ENCODE results near the gene LONP1.

Gene LONP1

DNA sequence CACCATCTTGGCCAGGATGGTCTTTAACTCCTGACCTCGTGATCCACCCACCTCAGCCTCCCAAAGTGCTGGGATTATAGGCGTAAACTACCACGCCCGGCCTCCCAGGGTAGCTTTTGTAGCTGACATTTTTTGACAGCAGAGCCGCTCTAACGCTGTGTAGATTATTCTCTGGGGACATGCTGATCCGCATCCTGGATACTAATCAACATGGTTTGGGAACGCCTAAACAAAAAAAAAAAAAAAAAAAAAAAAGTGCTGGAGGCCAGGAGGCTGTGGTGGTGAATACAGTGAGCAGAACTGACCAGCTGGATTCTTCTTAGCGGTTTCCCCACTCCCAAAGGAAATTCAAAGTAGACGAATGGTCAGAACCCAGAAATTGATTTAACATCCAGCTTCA, 5.1 kb downstream of the LONP1 start:
- no peak overlapping the region for H3K4me2 ChIP-seq
- no peak overlapping the region for H2AFZ ChIP-seq (ENCODE audit: low read depth)
- peaks cover 8% of the 10 kb centered on the region; the same call in 1 of the 2 replicates for H3K36me3 ChIP-seq (ENCODE audit: insufficient read depth)
- peaks cover 16% of the 10 kb centered on the region for H3K4me1 ChIP-seq (ENCODE audit: low read depth, poor library complexity, severe bottlenecking)
- H3K27ac ChIP-seq, result no peak overlapping the region
- H3K4me3 ChIP-seq (IDR thresholded peaks at IDR 0.05; ENCODE audit: insufficient read depth, low read depth, low read length), result no peak overlapping the region
- H3K79me2 ChIP-seq (ENCODE audit: insufficient read depth, low read depth), result peaks cover 66% of the 10 kb centered on the region
- no peak overlapping the region for H3K9ac ChIP-seq
- 0 out of 2 replicates have a peak, but pooled peaks cover 5% of the 10 kb centered on the region for H4K20me1 ChIP-seq (ENCODE audit: insufficient read depth)
- no peaks in the 10 kb centered on the region for H3K27me3 ChIP-seq (ENCODE audit: insufficient read depth, low read depth)
- no peak for TF ChIP-seq CTCF (conservative IDR thresholded peaks at IDR 0.05; ENCODE audit: low read depth, low read length)

DNA sequence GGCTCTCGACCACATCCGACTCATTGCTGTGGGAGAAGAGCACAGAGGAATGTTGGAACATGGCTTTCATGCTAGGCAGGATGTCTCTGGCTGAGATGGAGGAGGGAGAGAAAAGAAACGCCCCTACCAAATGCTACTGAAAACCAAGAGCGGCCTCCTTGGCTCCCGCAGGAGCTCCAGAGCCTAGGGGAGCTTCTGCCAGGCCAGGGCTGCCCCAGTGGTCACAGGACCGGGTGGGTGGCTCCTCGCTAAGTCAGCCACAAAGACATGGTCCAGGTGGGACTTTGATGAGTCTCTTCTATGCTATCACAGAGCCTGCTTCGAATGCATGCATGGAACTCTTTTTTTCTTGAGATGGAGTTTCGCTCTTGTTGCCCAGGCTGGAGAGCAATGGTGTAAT, 6.7 kb downstream of the LONP1 start:
- Histone ChIP-seq H4K20me1 (ENCODE audit: insufficient read depth) (no peaks in the 10 kb centered on the region), H2AFZ (ENCODE audit: low read depth) (no peak overlapping the region), H3K9ac (no peak overlapping the region), H3K27ac (no peak overlapping the region), H3K27me3 (ENCODE audit: insufficient read depth, low read depth) (no peaks in the 10 kb centered on the region), H3K79me2 (ENCODE audit: insufficient read depth, low read depth) (peaks cover 50% of the 10 kb centered on the region), H3K4me3 (IDR thresholded peaks at IDR 0.05; ENCODE audit: insufficient read depth, low read depth, low read length) (no peak overlapping the region), H3K4me1 (ENCODE audit: low read depth, poor library complexity, severe bottlenecking) (peaks cover 16% of the 10 kb centered on the region), H3K4me2 (no peak overlapping the region), H3K36me3 (ENCODE audit: insufficient read depth) (peaks cover 8% of the 10 kb centered on the region; the same call in 1 of the 2 replicates)
- TF ChIP-seq CTCF (conservative IDR thresholded peaks at IDR 0.05; ENCODE audit: low read depth, low read length), result no peak

DNA sequence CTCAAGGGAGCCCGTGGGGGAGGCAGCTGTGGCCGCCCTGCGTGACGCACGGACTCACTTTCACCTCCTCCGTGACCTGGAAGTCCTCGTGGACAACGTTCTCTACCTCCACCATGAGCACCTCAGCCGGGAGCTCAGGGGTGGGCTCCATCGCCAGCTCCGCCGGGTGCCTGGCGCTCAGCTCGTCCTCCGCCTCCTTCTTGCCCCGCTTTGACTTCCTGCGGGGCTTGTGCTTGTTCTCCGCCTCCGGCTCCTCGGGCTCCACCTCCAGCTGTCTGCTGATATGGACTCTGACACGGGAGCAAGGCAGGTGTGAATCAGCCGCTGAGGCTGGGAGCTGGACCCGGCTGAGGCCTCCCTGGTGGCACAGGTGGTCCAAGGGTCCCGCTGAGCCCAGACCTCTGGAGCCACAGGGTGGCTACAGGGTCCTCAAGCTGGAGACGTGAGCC, 8.2 kb downstream of the LONP1 start:
- no peak overlapping the region for H3K27ac ChIP-seq
- no peak overlapping the region for H2AFZ ChIP-seq (ENCODE audit: low read depth)
- H3K79me2 ChIP-seq (ENCODE audit: insufficient read depth, low read depth), result peaks cover 35% of the 10 kb centered on the region
- no peak overlapping the region for H3K9ac ChIP-seq
- H4K20me1 ChIP-seq (ENCODE audit: insufficient read depth), result no peaks in the 10 kb centered on the region
- H3K36me3 ChIP-seq (ENCODE audit: insufficient read depth), result peaks cover 8% of the 10 kb centered on the region; the same call in 1 of the 2 replicates
- H3K4me2 ChIP-seq, result no peak overlapping the region
- H3K4me3 ChIP-seq (IDR thresholded peaks at IDR 0.05; ENCODE audit: insufficient read depth, low read depth, low read length), result no peak overlapping the region
- H3K27me3 ChIP-seq (ENCODE audit: insufficient read depth, low read depth), result no peaks in the 10 kb centered on the region
- TF ChIP-seq CTCF (conservative IDR thresholded peaks at IDR 0.05; ENCODE audit: low read depth, low read length), result no peak
- H3K4me1 ChIP-seq (ENCODE audit: low read depth, poor library complexity, severe bottlenecking), result peaks cover 3% of the 10 kb centered on the region

GRCh38 chr19:5711025-5711424, 8.9 kb downstream of the LONP1 start:
- H3K27me3 ChIP-seq (ENCODE audit: insufficient read depth, low read depth), result no peaks in the 10 kb centered on the region
- peaks cover 29% of the 10 kb centered on the region; the same call in 1 of the 2 replicates for H3K79me2 ChIP-seq (ENCODE audit: insufficient read depth, low read depth)
- H4K20me1 ChIP-seq (ENCODE audit: insufficient read depth), result no peaks in the 10 kb centered on the region
- no peak overlapping the region for H3K4me3 ChIP-seq (IDR thresholded peaks at IDR 0.05; ENCODE audit: insufficient read depth, low read depth, low read length)
- H3K9ac ChIP-seq, result no peak overlapping the region
- H2AFZ ChIP-seq (ENCODE audit: low read depth), result no peak overlapping the region
- no peak overlapping the region for H3K4me2 ChIP-seq
- H3K27ac ChIP-seq, result no peak overlapping the region
- H3K36me3 ChIP-seq (ENCODE audit: insufficient read depth), result peaks cover 8% of the 10 kb centered on the region; the same call in 1 of the 2 replicates
- peaks cover 3% of the 10 kb centered on the region for H3K4me1 ChIP-seq (ENCODE audit: low read depth, poor library complexity, severe bottlenecking)
- no peak for TF ChIP-seq CTCF (conservative IDR thresholded peaks at IDR 0.05; ENCODE audit: low read depth, low read length)
